T-helper 2 cell (primary cell): ENCODE results near the gene SAMD4B.
"Not testable (repeated sequence)": the region's sequence is repeated elsewhere in the genome, so short reads cannot be mapped to it uniquely, and the experiment has no call there.

ENCODE experiments used
- DNase-seq, 5 experiments: peaks; one replicate each; pipeline versions ENCODE4 v3.0.0 to v3.0.0-alpha.2; 2012 to 2022

Gene SAMD4B

DNA sequence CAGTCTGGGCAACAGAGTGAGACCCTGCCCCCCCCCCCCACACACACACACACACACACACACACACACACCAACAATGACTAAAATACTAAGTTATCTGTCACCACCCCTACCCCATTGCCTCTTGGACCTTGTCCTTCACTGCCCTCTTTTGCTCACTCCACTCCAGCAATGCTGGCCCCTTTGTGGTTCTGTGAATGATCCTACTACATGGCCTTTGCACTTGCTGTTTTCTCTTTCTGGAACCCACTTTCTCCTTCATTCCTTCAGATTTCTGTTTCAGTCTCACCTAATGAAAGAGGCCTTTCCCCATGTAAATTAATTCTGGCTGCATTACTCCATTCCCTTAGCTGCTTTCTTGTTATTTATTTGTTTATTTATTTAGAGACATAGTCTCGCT is 2.5 kb upstream of the SAMD4B start:
- no peak for DNase-seq

DNA sequence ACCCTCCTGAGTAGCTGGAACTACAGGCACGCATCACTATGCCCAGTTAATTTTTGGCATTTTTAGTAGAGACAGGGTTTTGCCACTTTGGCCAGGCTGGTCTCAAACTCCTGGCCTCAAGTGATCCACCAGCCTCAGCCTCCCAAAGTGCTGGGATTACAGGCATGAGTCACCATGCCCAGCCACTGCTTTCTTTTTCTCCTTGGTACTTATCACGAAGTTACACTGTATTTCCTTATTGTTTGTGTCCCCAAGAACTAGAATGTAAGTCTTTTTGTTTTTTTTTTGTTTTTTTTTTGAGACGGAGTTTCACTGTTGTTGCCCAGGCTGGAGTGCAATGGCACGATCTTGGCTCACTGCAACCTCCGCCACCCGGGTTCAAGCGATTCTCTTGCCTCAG is 2.1 kb upstream of the SAMD4B start:
- not testable (repeated sequence) for DNase-seq

DNA sequence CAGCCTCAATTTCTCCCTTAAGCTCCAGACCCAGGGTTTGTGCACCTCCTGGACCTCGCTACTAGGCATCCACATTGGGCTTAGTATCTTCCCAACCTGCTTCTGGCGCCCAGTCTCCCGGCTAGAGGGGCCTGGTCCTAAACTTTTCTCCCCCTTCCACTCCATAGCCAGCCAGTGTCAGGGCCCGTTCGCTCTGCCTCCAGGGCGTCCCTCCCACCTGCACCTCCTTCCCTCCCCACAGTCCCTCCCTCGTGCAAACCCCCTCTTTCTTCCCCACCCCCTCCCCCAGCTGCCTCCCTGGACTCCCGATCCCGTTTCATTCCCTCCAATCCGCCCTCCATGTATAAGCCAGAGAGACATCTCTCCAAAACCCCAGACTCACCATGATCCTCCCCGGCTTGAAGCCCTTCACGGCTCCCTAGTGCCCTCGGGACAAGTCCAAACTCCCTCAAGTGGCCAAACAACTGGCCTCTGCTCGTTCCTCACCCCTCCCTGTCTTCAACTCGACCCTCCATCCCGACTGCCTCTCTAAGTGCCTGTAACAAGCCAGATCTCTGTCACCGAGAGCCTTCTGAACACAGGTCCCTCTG is 997 bp upstream of the SAMD4B start:
- peak in 2 of 5 experiments; percentile 13 to 48 for DNase-seq

- DNase-seq: no peak
Measured at GRCh38 chr19:39342647-39343305, 555 bp downstream of the SAMD4B start.

DNA sequence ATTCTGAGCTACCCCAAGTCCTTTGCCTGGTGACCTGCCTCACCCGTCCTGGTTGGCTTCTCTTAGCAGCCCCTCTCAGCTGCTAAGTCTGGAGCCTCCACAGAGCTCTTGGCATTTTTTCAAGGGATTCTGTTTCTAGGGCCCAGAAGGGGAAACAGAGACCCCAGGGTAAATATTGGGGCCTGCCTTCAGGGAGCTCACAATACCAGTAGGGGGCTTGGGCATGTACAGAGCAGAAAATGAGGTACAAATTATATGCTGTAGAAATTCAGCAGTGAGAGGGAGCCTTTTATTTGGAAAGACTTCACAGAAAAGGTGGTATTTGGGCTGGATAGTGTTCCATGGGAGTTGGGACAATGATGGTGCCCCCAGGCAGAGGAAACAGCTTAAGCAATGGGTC is 3.7 kb downstream of the SAMD4B start:
- DNase-seq: no peak

GRCh38 chr19:39347332-39348164 is 5.3 kb downstream of the SAMD4B start:
- DNase-seq: no peak

- DNase-seq: no peak
Measured at GRCh38 chr19:39349326-39349725, 7.1 kb downstream of the SAMD4B start.

- DNase-seq: no peak
Measured at GRCh38 chr19:39350156-39350555, 7.9 kb downstream of the SAMD4B start.

- DNase-seq: peak in 1 of 5 experiments; percentile 94
Measured at GRCh38 chr19:39351537-39352064, 9.4 kb downstream of the SAMD4B start.

- DNase-seq: no peak
Measured at GRCh38 chr19:39352381-39353255, 10.4 kb downstream of the SAMD4B start.

DNA sequence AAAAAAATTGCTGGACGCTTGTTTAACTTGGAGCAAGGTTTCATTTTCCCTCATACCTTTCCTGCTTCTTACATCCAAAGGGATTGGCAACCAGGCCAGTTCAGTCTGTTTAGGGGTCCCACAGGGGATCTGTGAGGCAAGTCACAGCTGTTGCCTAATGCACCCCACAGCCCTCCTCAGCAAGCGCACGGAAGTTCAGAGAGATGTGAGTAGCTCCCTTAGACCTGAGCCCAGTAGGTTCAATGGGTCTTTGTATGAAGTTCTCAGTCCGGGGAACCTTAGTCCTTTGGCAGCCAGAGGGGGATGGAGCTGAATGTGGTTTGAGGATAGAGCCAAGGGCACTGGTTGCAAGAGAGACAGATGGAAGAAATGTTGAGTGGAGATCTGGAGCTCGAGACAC is 13.0 kb downstream of the SAMD4B start:
- DNase-seq: no peak

DNA sequence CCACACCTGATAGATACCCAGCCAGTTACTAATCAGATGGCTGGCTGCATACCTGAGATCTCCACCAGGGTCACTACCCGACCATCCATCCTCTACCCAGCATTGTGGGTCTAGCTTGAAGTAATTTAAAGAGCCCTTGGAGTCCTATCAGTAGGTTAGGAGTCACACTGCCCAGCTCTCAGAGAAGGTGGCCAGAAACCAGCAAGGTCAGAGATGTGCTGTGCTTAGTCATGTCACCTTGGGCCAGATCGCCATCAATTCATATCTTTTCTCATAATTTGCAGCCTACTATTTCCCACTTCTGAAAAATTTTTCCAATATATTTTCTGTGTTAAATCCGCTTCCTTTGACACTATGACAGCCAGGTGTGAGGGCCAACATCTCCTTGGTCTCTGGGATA is 13.9 kb downstream of the SAMD4B start:
- no peak for DNase-seq

DNA sequence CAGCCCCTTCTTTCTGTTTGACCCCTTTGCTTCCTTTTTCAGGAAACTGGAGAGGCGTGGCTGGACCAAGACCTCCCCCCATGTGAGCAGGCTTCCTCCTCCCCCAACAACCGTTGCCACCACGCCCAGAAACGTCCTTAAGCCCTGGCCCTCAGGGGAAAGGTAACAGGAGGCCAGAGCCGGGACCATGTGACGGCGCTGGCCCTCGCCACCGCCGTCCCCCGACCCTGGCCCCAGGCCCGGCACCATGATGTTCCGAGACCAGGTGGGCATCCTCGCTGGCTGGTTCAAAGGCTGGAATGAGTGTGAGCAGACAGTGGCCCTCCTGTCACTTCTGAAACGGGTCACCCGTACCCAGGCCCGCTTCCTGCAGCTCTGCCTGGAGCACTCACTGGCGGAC is 14.4 kb downstream of the SAMD4B start:
- DNase-seq: no peak

GRCh38 chr19:39359026-39359425 is 16.8 kb downstream of the SAMD4B start:
- peak in 1 of 5 experiments; percentile 48 for DNase-seq

DNA sequence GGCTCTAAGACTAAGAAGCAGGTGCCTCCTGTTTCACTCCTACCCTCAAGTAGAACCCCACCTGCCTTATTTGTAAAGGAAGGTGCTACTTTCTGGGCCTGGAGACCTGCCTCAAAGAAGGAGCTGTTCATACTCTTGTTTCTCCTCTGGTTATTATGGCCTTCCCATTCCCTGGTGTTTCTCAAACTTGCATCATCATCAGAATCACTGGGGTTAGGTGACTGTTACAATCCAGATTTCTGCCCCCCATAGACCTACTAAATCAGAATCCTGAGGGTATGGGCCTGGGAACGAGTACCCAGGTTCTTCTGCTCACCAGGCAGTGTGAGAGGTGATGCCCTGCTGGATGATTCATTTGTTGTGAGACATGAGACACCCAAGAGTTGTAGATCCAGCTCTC is 18.4 kb downstream of the SAMD4B start:
- DNase-seq: no peak

GRCh38 chr19:39362682-39363657 is 20.7 kb downstream of the SAMD4B start:
- no peak for DNase-seq

DNA sequence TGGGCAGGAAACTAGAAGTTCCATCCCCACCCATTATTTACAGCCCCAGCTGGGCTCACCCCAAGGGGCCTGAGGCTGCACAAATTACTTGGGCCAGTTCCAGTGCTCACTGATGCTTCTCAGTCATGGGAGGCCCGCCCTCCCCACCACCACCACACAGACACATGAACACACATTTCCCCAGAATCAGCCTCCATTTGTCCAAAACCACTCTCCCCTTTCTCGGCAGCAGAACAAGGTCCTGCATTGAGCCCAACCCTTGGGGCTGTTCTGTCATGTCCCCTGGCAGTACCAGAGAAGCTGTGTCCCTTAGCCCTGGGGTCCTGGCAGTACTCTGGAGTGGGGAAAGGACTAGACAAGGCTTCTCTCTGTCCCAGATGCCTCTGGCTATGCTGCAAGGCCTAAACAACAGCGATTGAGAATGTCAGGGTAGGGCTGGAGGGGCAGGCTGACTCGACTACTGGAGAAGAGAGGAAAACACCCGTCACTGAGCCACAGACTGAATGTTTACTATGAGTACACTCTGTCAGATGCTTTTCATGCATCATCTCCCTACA is 21.8 kb downstream of the SAMD4B start:
- DNase-seq: no peak

GRCh38 chr19:39365531-39365930 is 23.3 kb downstream of the SAMD4B start:
- no peak for DNase-seq

GRCh38 chr19:39369200-39369599 is 27.0 kb downstream of the SAMD4B start:
- no peak for DNase-seq

- no peak for DNase-seq
Measured at GRCh38 chr19:39370735-39371134, 28.5 kb downstream of the SAMD4B start.
